GM19240 (cell line): Measurements from ENCODE around the gene ARAP3.
"Not testable (repeated sequence)": the region's sequence is repeated elsewhere in the genome, so short reads cannot be mapped to it uniquely, and the experiment has no call there.

Experiments used
- DNase-seq: peaks from one replicate; pipeline ENCODE4 v3.0.0; 2011; ENCODE audit warnings: low spot score; ENCODE audit not compliant: insufficient read length

ARAP3 gene, protein sequence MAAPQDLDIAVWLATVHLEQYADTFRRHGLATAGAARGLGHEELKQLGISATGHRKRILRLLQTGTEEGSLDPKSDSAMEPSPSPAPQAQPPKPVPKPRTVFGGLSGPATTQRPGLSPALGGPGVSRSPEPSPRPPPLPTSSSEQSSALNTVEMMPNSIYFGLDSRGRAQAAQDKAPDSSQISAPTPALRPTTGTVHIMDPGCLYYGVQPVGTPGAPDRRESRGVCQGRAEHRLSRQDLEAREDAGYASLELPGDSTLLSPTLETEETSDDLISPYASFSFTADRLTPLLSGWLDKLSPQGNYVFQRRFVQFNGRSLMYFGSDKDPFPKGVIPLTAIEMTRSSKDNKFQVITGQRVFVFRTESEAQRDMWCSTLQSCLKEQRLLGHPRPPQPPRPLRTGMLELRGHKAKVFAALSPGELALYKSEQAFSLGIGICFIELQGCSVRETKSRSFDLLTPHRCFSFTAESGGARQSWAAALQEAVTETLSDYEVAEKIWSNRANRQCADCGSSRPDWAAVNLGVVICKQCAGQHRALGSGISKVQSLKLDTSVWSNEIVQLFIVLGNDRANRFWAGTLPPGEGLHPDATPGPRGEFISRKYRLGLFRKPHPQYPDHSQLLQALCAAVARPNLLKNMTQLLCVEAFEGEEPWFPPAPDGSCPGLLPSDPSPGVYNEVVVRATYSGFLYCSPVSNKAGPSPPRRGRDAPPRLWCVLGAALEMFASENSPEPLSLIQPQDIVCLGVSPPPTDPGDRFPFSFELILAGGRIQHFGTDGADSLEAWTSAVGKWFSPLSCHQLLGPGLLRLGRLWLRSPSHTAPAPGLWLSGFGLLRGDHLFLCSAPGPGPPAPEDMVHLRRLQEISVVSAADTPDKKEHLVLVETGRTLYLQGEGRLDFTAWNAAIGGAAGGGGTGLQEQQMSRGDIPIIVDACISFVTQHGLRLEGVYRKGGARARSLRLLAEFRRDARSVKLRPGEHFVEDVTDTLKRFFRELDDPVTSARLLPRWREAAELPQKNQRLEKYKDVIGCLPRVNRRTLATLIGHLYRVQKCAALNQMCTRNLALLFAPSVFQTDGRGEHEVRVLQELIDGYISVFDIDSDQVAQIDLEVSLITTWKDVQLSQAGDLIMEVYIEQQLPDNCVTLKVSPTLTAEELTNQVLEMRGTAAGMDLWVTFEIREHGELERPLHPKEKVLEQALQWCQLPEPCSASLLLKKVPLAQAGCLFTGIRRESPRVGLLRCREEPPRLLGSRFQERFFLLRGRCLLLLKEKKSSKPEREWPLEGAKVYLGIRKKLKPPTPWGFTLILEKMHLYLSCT (N-terminal part only)

GRCh38 chr5:141681695-141682641 lies at the start of gene ARAP3:
Gene ARAP3, minus strand, starts transcription at chr5:141682230. Its CDS starts 1,744 bp downstream, at chr5:141680486.
- no peak for DNase-seq

GRCh38 chr5:141729387-141730006 lies 47.5 kb upstream of the ARAP3 start:
- DNase-seq, result no peak

GRCh38 chr5:141725891-141726290 lies 43.9 kb upstream of the ARAP3 start:
- no peak for DNase-seq

- not testable (repeated sequence) for DNase-seq
Observed at GRCh38 chr5:141725174-141725573, 43.1 kb upstream of the ARAP3 start.

- DNase-seq, result no peak
Observed at GRCh38 chr5:141722266-141722665, 40.2 kb upstream of the ARAP3 start.

DNA sequence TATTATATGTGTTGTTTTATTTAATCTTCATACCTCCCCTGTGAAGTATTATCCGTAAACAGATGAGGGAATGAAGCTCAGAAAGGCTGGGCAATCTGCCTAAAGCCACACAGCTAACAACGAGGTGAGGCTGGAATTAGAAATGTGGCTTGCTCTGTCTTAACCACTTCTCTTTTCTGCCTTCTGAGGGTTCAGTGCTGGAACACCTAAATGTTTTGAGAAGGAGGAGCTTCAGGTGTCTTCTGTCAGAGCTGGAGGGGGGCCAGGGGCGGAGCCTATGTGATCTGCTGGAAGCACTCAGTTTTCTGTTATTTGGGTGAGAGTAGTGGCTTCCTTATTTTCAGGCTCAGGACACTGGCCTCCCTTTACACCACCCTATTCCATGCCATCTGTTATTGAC lies 35.0 kb upstream of the ARAP3 start:
- no peak for DNase-seq

DNA sequence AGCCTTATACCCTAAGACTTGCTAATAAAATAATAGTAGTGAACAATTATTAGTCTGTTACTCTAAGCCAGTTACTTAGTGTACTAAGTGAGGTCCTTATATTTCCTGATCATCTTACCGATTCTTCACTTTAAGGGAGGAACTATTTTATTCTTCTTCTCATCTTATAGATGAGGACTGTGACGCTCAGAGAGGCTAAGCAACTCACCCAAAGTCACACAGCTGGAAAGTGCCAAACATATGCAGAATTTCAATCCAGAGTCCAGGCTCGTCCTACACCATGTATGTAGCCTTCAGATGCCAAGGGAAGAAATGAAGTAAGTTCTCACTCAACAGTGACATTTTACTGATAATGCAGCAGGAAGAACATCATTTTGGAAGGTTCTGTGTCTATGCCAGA lies 34.4 kb upstream of the ARAP3 start:
- no peak for DNase-seq

DNA sequence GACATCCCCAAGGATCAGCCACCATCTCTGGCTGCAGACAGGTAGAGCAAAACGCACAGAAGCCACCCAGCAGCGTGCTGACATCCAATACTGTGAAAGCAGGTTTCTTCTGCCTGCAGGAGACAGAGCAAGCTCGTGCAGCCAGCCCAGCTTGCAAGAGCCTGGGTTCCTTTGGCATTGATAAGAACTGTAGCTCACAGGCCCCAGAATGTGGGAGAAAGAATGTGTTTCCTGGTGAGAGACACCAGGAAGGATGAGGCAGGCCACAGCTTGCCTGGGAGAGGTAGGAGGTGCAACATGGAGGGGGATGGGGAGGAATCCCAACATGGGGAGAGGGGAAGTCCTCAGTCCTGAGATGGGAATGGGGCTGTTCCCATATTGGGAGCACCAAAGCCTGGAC lies 34.0 kb upstream of the ARAP3 start:
- no peak for DNase-seq

- DNase-seq, result no peak
Observed at GRCh38 chr5:141715346-141715905, 33.4 kb upstream of the ARAP3 start.

- no peak for DNase-seq
Observed at GRCh38 chr5:141714542-141715310, 32.7 kb upstream of the ARAP3 start.

DNA sequence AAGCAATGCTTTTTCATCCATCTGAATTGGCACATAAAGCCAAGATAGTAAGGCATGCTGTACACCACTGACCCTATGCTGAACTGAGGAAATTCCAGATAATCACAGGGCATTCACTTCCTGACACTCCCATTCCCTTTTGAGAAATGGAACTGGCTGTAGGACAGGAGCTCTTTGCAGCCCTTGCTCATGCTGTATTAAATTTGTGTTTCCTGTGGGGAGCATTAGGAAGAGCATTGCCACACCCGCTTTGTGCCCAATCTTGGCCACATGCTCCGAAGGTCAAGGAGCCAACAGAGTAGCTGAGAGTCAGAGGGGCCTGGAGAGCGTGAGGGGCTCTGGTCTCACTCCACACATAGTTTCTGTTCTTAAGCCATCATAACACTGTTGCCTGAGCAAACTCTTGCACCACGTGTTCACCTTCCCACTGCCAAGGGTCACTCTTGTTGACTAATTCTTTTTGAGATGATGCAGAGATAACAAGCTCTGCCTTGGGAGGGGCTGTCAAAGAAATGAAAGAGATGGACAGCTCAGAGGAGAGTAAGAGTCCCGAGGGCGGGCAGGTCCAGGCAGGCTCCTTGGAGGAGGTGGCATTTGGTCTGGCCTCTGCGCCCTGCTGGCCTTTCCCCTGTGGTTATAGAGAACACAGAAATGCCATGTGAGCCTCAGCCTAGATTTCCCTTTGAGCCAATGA lies 31.7 kb upstream of the ARAP3 start:
- DNase-seq, result no peak

GRCh38 chr5:141711687-141712086 lies 29.7 kb upstream of the ARAP3 start:
- DNase-seq, result no peak

- no peak for DNase-seq
Observed at GRCh38 chr5:141709699-141710267, 27.8 kb upstream of the ARAP3 start.

DNA sequence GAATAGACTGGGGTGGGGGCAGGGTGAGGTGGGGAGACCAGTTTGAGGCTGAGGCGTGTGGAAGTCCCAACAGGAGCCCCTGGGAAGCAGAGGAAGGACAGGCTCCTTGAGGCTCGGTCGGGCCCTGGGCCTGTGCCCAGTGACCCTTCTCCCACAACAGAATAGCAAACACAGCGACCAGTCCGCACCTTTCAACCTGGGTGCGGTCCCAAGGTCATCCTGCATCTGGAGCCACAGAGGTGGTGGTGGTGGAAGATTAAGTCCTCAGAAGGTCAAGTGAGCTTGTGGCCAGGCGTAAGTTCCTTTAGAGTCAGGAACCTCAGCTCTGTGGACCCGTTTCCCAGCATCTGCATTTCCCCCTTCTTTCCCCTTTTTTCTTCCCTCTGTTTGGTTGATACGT lies 26.0 kb upstream of the ARAP3 start:
- DNase-seq, result no peak

GRCh38 chr5:141707510-141707909 lies 25.5 kb upstream of the ARAP3 start:
- no peak for DNase-seq

DNA sequence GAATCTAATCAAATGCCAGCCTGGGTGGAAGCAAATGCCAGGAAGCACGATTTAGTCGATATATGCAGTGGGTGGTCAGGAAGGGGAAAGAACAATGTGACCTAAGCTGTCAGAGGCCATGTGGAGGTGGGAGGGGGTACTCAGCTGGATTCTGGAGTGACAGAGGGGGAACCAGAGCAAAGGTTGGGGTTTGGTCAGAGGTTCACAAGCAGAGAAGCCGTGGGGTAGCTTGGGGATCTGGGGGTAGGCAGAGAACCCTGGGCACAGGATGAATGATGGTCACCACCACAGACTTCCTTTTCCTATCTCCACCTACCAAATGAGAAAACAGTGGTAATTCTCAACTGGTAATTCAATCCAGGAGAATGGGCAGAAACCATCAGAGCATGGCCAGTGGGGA lies 24.1 kb upstream of the ARAP3 start:
- no peak for DNase-seq

- no peak for DNase-seq
Observed at GRCh38 chr5:141705469-141705868, 23.4 kb upstream of the ARAP3 start.

DNA sequence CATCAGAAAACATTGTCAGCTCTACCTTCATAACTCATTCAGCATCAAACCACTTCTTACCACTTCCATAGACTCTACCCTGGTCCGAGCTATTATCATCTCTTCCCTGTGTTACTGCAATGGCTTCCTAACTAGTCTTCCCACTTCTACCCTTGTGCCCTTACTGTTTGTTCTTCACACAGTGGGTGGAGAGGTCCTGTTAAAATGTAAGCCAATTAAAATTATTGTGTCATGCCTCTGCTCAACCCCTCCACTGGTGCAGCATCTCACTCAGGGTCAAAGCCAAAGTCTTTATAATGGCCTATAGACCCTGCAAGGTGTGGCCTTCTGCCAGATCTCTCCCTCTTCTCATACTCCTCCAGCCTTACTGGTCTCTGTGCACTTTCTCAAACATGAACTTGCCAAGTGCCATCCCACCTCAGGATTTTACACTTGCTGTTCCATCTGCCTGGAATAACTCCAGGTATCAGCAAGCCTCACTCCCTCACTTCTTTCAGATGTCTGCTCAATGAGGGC lies 22.8 kb upstream of the ARAP3 start:
- DNase-seq, result no peak
